HepG2 (cell line): ENCODE data around the gene IZUMO4. TPM values are rescaled to one million over a fixed set of nuclear protein-coding genes. Genes with fewer than 3 reads are reported as not detected.

ENCODE experiments used
- AHDC1 ChIP-seq: sonication (generic); formaldehyde crosslinking; IDR thresholded peaks from 2 replicates; pipeline ENCODE4 v1.5.1; 2020; ENCODE audit warnings: mild to moderate bottlenecking, missing genetic modification reagents, borderline replicate concordance
- ARHGAP35 ChIP-seq: sonication (generic); formaldehyde crosslinking; IDR thresholded peaks from 2 replicates; pipeline ENCODE4 v1.9.0; 2022; ENCODE audit warnings: mild to moderate bottlenecking, inconsistent platforms, moderate library complexity, missing genetic modification reagents, borderline replicate concordance
- CENPX ChIP-seq: sonication (generic); formaldehyde crosslinking; IDR thresholded peaks from 2 replicates; pipeline ENCODE4 v1.9.0; 2021; ENCODE audit warnings: mild to moderate bottlenecking, missing genetic modification reagents, moderate library complexity
- EZH2 ChIP-seq: conservative IDR thresholded peaks from 2 replicates; pipeline ENCODE4 v1.6.1; 2012; ENCODE audit warnings: mild to moderate bottlenecking, low read depth, low read length, moderate library complexity
- GMEB2 ChIP-seq: IDR thresholded peaks from 2 replicates; pipeline ENCODE4 v1.6.1; 2016; ENCODE audit warnings: missing biosample characterization, missing genetic modification reagents, low read depth
- JUND ChIP-seq: sonication (generic); formaldehyde crosslinking; IDR thresholded peaks from 2 replicates; pipeline ENCODE4 v1.8.0; 2022; ENCODE audit warnings: mild to moderate bottlenecking, missing genetic modification reagents
- KDM5A ChIP-seq: fragments of 200-600 bp; sonication (generic); IDR thresholded peaks from 2 replicates; pipeline ENCODE4 v1.7.0; 2018; ENCODE audit warnings: antibody characterized with exemption, mild to moderate bottlenecking, low read length, borderline replicate concordance
- KDM6A ChIP-seq: IDR thresholded peaks from 2 replicates; pipeline ENCODE4 v1.6.1; 2016; ENCODE audit warnings: low read depth
- KMT2B ChIP-seq: IDR thresholded peaks from 2 replicates; pipeline ENCODE4 v1.6.1; 2016; ENCODE audit warnings: missing genetic modification reagents, missing compliant biosample characterization
- MAZ ChIP-seq, 2 experiments: sonication (generic) in 1 of 2; formaldehyde crosslinking in 1 of 2; IDR thresholded peaks; 2 replicates each; pipeline versions ENCODE4 v1.5.0 to v1.6.1; 2012 to 2020; ENCODE audit warnings: low read depth in 2 of 2, mild to moderate bottlenecking in 2 of 2, borderline replicate concordance in 1 of 2, improper control_type of control experiment in 1 of 2, low read length in 1 of 2, missing genetic modification reagents in 1 of 2, moderate library complexity in 1 of 2
- PAF1 ChIP-seq: IDR thresholded peaks from 2 replicates; pipeline ENCODE4 v1.6.1; 2016; ENCODE audit warnings: missing genetic modification reagents, missing compliant biosample characterization
- PCBP2 ChIP-seq: fragments of 200-400 bp; formaldehyde crosslinking; optimal IDR thresholded peaks from 2 replicates; pipeline ENCODE3; 2018; ENCODE audit warnings: low read length, low read depth; ENCODE audit not compliant: poor library complexity, severe bottlenecking
- ZNF205 ChIP-seq: IDR thresholded peaks from 2 replicates; pipeline ENCODE4 v1.6.1; 2018; ENCODE audit warnings: missing biosample characterization, missing genetic modification reagents
- ZNF24 ChIP-seq: fragments of 450-650 bp; IDR thresholded peaks from 2 replicates; pipeline ENCODE4 v1.6.1; 2017; ENCODE audit warnings: antibody characterized with exemption, mild to moderate bottlenecking
- ZNF329 ChIP-seq: sonication (generic); formaldehyde crosslinking; IDR thresholded peaks from 2 replicates; pipeline ENCODE4 v1.9.0; 2021; ENCODE audit warnings: low read depth, mild to moderate bottlenecking, missing genetic modification reagents
- ZNF430 ChIP-seq: sonication (generic); formaldehyde crosslinking; IDR thresholded peaks from 2 replicates; pipeline ENCODE4 v1.9.0; 2021; ENCODE audit warnings: mild to moderate bottlenecking, missing genetic modification reagents
- ZNF547 ChIP-seq: sonication (generic); formaldehyde crosslinking; IDR thresholded peaks from 2 replicates; pipeline ENCODE4 v1.5.1; 2020; ENCODE audit warnings: mild to moderate bottlenecking, missing genetic modification reagents
- ZNF616 ChIP-seq: sonication (generic); formaldehyde crosslinking; IDR thresholded peaks from 2 replicates; pipeline ENCODE4 v1.5.0; 2020; ENCODE audit warnings: low read depth, mild to moderate bottlenecking, missing genetic modification reagents
- ZNF720 ChIP-seq: sonication (generic); formaldehyde crosslinking; IDR thresholded peaks from 2 replicates; pipeline ENCODE4 v1.4.0; 2020; ENCODE audit warnings: missing genetic modification reagents
- polyA plus RNA-seq, 8 experiments: library from polyadenylated mRNA; depleted of rRNA in 3 of 8; stranded (reverse) in 7 of 8; unstranded in 1 of 8; fragments of >200 nt; fragmentation: Illumina TruSeq in 4 of 8; extraction: Trizol in 4 of 8; gene quantifications; 2 replicates each; pipeline versions ENCODE4 v1.2.1 to v1.2.3, GENCODE V29; 2011 to 2016; ENCODE audit warnings: low read depth in 4 of 8, missing spikeins in 1 of 8, mixed read lengths in 1 of 8; ENCODE audit not compliant: insufficient read depth in 1 of 8
- total RNA-seq, 5 experiments: library from RNA; depleted of rRNA; stranded (reverse); fragments of >200 nt; fragmentation: Illumina TruSeq; extraction: Trizol; gene quantifications; 2 replicates each; pipeline ENCODE4 v1.2.3, GENCODE V29; 2016; ENCODE audit warnings: low read depth in 1 of 5
- TF ChIP-seq, protein P1 (sequence below): sonication (generic); formaldehyde crosslinking; IDR thresholded peaks from 2 replicates; pipeline ENCODE4 v1.4.0; 2020; ENCODE audit warnings: missing genetic modification reagents

The IZUMO4 gene
- total and polyA plus RNA-seq, 2 of the 13 experiments (the other 11 are each of a cell fraction or from before 2014, with no cell fraction given): 0.77 to 3.9 TPM

DNA sequence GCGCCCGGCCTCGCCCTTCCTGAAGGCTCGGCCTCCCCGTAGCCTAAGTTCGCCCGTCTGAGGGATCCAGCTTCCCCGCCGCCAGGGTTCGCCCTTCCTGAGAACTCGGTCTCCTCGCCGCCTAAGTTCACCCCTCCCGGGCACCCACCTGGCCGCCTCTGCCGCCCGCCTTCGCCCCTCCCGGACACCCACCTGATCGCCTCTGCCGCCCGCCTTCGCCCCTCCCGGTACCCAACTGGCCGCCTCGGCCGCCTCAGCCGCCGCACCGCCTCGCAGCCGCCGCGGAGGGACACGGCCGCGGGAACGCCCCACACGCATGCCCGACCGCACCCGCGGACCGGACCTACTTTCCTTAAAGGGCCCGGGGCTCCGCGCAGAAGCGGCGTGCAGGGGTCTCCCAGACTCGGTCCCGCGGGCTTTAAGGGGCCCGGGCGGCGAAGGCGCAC, 658 bp upstream of the IZUMO4 start, which contains the start of gene MOB3A (continued):
- TF ChIP-seq AHDC1 (no peak), CENPX (no peak), ZNF329 (CRISPR knock-in tag) (0 out of 2 replicates have a peak, but pooled peaks have one; percentile 37), ZNF547 (CRISPR knock-in tag) (peak; percentile 83), ZNF720 (CRISPR knock-in tag) (no peak), ZNF430 (peak; percentile 84), ARHGAP35 (CRISPR knock-in tag) (peak; percentile 91), KDM5A (peak; percentile 81; the same call in 1 of the 2 replicates), KMT2B (0 out of 2 replicates have a peak, but pooled peaks have one; percentile 14), ZNF205 (peak; percentile 90; the same call in 1 of the 2 replicates), KDM6A (CRISPR knock-in tag) (0 out of 2 replicates have a peak, but pooled peaks have one; percentile 45), ZNF24 (0 out of 2 replicates have a peak, but pooled peaks have one; percentile 53), MAZ (IDR thresholded peaks at IDR 0.05; ENCODE audit: borderline replicate concordance, low read depth, low read length) (peak; percentile 72), MAZ (CRISPR knock-in tag; IDR thresholded peaks at IDR 0.05; ENCODE audit: low read depth) (peak; percentile 94), EZH2 (no peak), JUND (no peak), GMEB2 (CRISPR knock-in tag) (0 out of 2 replicates have a peak, but pooled peaks have one; percentile 42), PCBP2 (no peak), PAF1 (CRISPR knock-in tag) (no peak), ZNF616 (CRISPR knock-in tag) (no peak)
- TF ChIP-seq, protein P1, sequence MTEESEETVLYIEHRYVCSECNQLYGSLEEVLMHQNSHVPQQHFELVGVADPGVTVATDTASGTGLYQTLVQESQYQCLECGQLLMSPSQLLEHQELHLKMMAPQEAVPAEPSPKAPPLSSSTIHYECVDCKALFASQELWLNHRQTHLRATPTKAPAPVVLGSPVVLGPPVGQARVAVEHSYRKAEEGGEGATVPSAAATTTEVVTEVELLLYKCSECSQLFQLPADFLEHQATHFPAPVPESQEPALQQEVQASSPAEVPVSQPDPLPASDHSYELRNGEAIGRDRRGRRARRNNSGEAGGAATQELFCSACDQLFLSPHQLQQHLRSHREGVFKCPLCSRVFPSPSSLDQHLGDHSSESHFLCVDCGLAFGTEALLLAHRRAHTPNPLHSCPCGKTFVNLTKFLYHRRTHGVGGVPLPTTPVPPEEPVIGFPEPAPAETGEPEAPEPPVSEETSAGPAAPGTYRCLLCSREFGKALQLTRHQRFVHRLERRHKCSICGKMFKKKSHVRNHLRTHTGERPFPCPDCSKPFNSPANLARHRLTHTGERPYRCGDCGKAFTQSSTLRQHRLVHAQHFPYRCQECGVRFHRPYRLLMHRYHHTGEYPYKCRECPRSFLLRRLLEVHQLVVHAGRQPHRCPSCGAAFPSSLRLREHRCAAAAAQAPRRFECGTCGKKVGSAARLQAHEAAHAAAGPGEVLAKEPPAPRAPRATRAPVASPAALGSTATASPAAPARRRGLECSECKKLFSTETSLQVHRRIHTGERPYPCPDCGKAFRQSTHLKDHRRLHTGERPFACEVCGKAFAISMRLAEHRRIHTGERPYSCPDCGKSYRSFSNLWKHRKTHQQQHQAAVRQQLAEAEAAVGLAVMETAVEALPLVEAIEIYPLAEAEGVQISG (CRISPR knock-in tag): peak; percentile 92
